Suprapubic skin (tissue), 4 donors: ENCODE data around the gene CMTM8. TPM values are rescaled to one million over a fixed set of nuclear protein-coding genes. Genes with fewer than 3 reads are reported as not detected.

Experiments used
- DNase-seq, 2 donors: peaks; one replicate each; pipeline ENCODE4 v3.0.0-alpha.2; 2019; ENCODE audit warnings: low spot score in 2 of 2
- H3K27ac ChIP-seq: fragments of 200-600 bp; sonication (generic); one replicate; pipeline ENCODE4 v1.5.1; 2019
- H3K27me3 ChIP-seq: fragments of 200-600 bp; sonication (generic); one replicate; pipeline ENCODE4 v1.5.1; 2019
- H3K36me3 ChIP-seq: fragments of 200-600 bp; sonication (generic); one replicate; pipeline ENCODE4 v1.5.1; 2019
- H3K4me1 ChIP-seq: fragments of 200-600 bp; sonication (generic); one replicate; pipeline ENCODE4 v1.5.1; 2019
- H3K4me3 ChIP-seq: fragments of 200-600 bp; sonication (generic); one replicate; pipeline ENCODE4 v1.5.1; 2019; ENCODE audit warnings: mild to moderate bottlenecking
- H3K9me3 ChIP-seq: fragments of 200-600 bp; sonication (generic); one replicate; pipeline ENCODE4 v1.5.1; 2019
- CTCF ChIP-seq, 2 donors: fragments of 200-600 bp in 1 of 2; fragments of 450-650 bp in 1 of 2; sonication (generic) in 1 of 2; IDR thresholded peaks; one replicate each; pipeline ENCODE4 v1.5.1; 2016 to 2019; ENCODE audit warnings: antibody characterized with exemption in 2 of 2, mild to moderate bottlenecking in 1 of 2, moderate library complexity in 1 of 2
- EP300 ChIP-seq: sonication (generic); formaldehyde crosslinking; IDR thresholded peaks from one replicate; pipeline ENCODE4 v1.6.1; 2017; ENCODE audit warnings: antibody characterized with exemption
- POLR2A ChIP-seq, 2 donors: fragments of 450-650 bp; IDR thresholded peaks; one replicate each; pipeline ENCODE4 v1.6.1; 2017; ENCODE audit warnings: antibody characterized with exemption in 2 of 2, mild to moderate bottlenecking in 2 of 2, moderate library complexity in 2 of 2
- POLR2AphosphoS5 ChIP-seq, 3 donors: sonication (generic); formaldehyde crosslinking; IDR thresholded peaks; one replicate each; pipeline ENCODE4 v1.6.1; 2017; ENCODE audit warnings: antibody characterized with exemption in 3 of 3
- WGBS: methylation state at CpG from one replicate; pipeline ENCODE4 v1.1.5; 2018; 5-methylcytosine and 5-hydroxymethylcytosine counted together
- total RNA-seq, 4 donors: library from RNA; depleted of rRNA; stranded (reverse); fragments of >200 nt; gene quantifications; one replicate each; pipeline ENCODE4 v1.1.0, GENCODE V29; 2016

Gene CMTM8
- total RNA-seq, 4 donors from 2014 or later = 7.4 to 16.3 (median 10.6) TPM

GRCh38 chr3:32325201-32325600, 86.7 kb downstream of the CMTM8 start:
- H3K9me3 ChIP-seq = no peaks in the 10 kb centered on the region
- TF ChIP-seq CTCF (IDR thresholded peaks at IDR 0.05) (no peak), EP300 (no peak)
- no peak overlapping the region for H3K27ac ChIP-seq
- DNase-seq = no peak
- H3K4me1 ChIP-seq = no peaks in the 10 kb centered on the region
- H3K36me3 ChIP-seq = no peaks in the 10 kb centered on the region
- WGBS = 81% methylated on average over 4 of the region's 4 CpGs
- no peaks in the 10 kb centered on the region for H3K27me3 ChIP-seq
- no peak overlapping the region for H3K4me3 ChIP-seq

GRCh38 chr3:32325927-32326326, 87.4 kb downstream of the CMTM8 start:
- TF ChIP-seq CTCF (IDR thresholded peaks at IDR 0.05) = no peak
- no peak for TF ChIP-seq POLR2AphosphoS5 (IDR thresholded peaks at IDR 0.05)
- no peak for TF ChIP-seq POLR2A (IDR thresholded peaks at IDR 0.05)
- no peak for TF ChIP-seq EP300
- no peaks in the 10 kb centered on the region for H3K27me3 ChIP-seq
- H3K36me3 ChIP-seq = no peaks in the 10 kb centered on the region
- no peaks in the 10 kb centered on the region for H3K9me3 ChIP-seq
- H3K4me1 ChIP-seq = no peaks in the 10 kb centered on the region
- no peak for DNase-seq
- no peak overlapping the region for H3K27ac ChIP-seq
- WGBS = 55% methylated on average over 3 of the region's 3 CpGs
- no peak overlapping the region for H3K4me3 ChIP-seq

- Histone ChIP-seq H3K36me3 (no peaks in the 10 kb centered on the region), H3K27ac (no peak overlapping the region), H3K9me3 (no peaks in the 10 kb centered on the region), H3K27me3 (no peaks in the 10 kb centered on the region), H3K4me3 (no peak overlapping the region), H3K4me1 (no peaks in the 10 kb centered on the region)
- DNase-seq = no peak
- WGBS = 91% methylated on average over 2 of the region's 2 CpGs
- TF ChIP-seq EP300 (no peak), CTCF (IDR thresholded peaks at IDR 0.05) (no peak), POLR2AphosphoS5 (IDR thresholded peaks at IDR 0.05) (no peak), POLR2A (IDR thresholded peaks at IDR 0.05) (no peak)
These were observed 88.3 kb downstream of the CMTM8 start for GRCh38 chr3:32326795-32327194.

GRCh38 chr3:32334675-32335074, 96.2 kb downstream of the CMTM8 start:
- no peaks in the 10 kb centered on the region for H3K36me3 ChIP-seq

More at GRCh38 chr3:32334675-32335074, 96.2 kb downstream of the CMTM8 start:
- TF ChIP-seq POLR2A (IDR thresholded peaks at IDR 0.05) (no peak), CTCF (IDR thresholded peaks at IDR 0.05) (no peak), EP300 (no peak), POLR2AphosphoS5 (IDR thresholded peaks at IDR 0.05) (no peak)
- Histone ChIP-seq H3K9me3 (no peaks in the 10 kb centered on the region), H3K4me3 (no peak overlapping the region), H3K27me3 (no peaks in the 10 kb centered on the region), H3K27ac (no peak overlapping the region), H3K4me1 (no peaks in the 10 kb centered on the region)
- DNase-seq = no peak
- WGBS = 83% methylated on average over 4 of the region's 4 CpGs
